Measurements from ENCODE around the gene PRDM7.
"Not testable (repeated sequence)": the region's sequence is repeated elsewhere in the genome, so short reads cannot be mapped to it uniquely, and the experiment has no call there.

The PRDM7 gene

GRCh38 chr16:90077240-90077756, at the start of gene PRDM7:
TSS of gene PRDM7 (minus strand) at chr16:90077331. CDS start at chr16:90075910, 1,421 bp downstream.
- peak; percentile 88 for DNase-seq (ENCODE audit: low spot score)

- DNase-seq (ENCODE audit: low spot score): not testable (repeated sequence)
These were observed 44.7 kb upstream of the PRDM7 start for GRCh38 chr16:90121846-90122245.

- DNase-seq (ENCODE audit: low spot score): not testable (repeated sequence)
These were observed 30.5 kb upstream of the PRDM7 start for GRCh38 chr16:90107617-90108016.

GRCh38 chr16:90107060-90107459, 29.9 kb upstream of the PRDM7 start:
- DNase-seq (ENCODE audit: low spot score): not testable (repeated sequence)

GRCh38 chr16:90106271-90106670, 29.1 kb upstream of the PRDM7 start:
- DNase-seq (ENCODE audit: low spot score): not testable (repeated sequence)

GRCh38 chr16:90104725-90105124, 27.6 kb upstream of the PRDM7 start:
- not testable (repeated sequence) for DNase-seq (ENCODE audit: low spot score)

GRCh38 chr16:90102086-90102884, 25.2 kb upstream of the PRDM7 start:
- DNase-seq (ENCODE audit: low spot score): not testable (repeated sequence)

- not testable (repeated sequence) for DNase-seq (ENCODE audit: low spot score)
These were observed 24.2 kb upstream of the PRDM7 start for GRCh38 chr16:90101332-90101731.

- DNase-seq (ENCODE audit: low spot score): not testable (repeated sequence)
These were observed 23.7 kb upstream of the PRDM7 start for GRCh38 chr16:90100790-90101189.

GRCh38 chr16:90100229-90100628, 23.1 kb upstream of the PRDM7 start:
- DNase-seq (ENCODE audit: low spot score): not testable (repeated sequence)

- not testable (repeated sequence) for DNase-seq (ENCODE audit: low spot score)
These were observed 21.8 kb upstream of the PRDM7 start for GRCh38 chr16:90098936-90099335.

GRCh38 chr16:90097010-90097684, 20.0 kb upstream of the PRDM7 start:
- not testable (repeated sequence) for DNase-seq (ENCODE audit: low spot score)

GRCh38 chr16:90094791-90095190, 17.7 kb upstream of the PRDM7 start:
- DNase-seq (ENCODE audit: low spot score): not testable (repeated sequence)

GRCh38 chr16:90094296-90094695, 17.2 kb upstream of the PRDM7 start:
- not testable (repeated sequence) for DNase-seq (ENCODE audit: low spot score)

- not testable (repeated sequence) for DNase-seq (ENCODE audit: low spot score)
These were observed 16.7 kb upstream of the PRDM7 start for GRCh38 chr16:90093799-90094198.

GRCh38 chr16:90092781-90093180, 15.7 kb upstream of the PRDM7 start:
- not testable (repeated sequence) for DNase-seq (ENCODE audit: low spot score)

GRCh38 chr16:90084215-90084950, 7.3 kb upstream of the PRDM7 start:
- DNase-seq (ENCODE audit: low spot score): no peak

- no peak for DNase-seq (ENCODE audit: low spot score)
These were observed 6.0 kb upstream of the PRDM7 start for GRCh38 chr16:90083139-90083538.

- DNase-seq (ENCODE audit: low spot score): no peak
These were observed 4.5 kb upstream of the PRDM7 start for GRCh38 chr16:90081606-90081970.

- no peak for DNase-seq (ENCODE audit: low spot score)
These were observed 1.4 kb upstream of the PRDM7 start for GRCh38 chr16:90078579-90078895.

- peak; percentile 19 for DNase-seq (ENCODE audit: low spot score)
These were observed 837 bp upstream of the PRDM7 start for GRCh38 chr16:90077757-90078578.

Data from pons (tissue), 1 donor.